MG63 (cell line): Measurements from ENCODE around the gene SPATS1. TPM values are rescaled to one million over a fixed set of nuclear protein-coding genes. Genes with fewer than 3 reads are reported as not detected.
"Not testable (repeated sequence)": the region's sequence is repeated elsewhere in the genome, so short reads cannot be mapped to it uniquely, and the experiment has no call there.

Source experiments
- DNase-seq: peaks from one replicate; pipeline ENCODE4 v3.0.0-alpha.2; 2020
- H3K27me3 ChIP-seq: fragments of 250-450 bp; sonication (Bioruptor Pico); 2 replicates; pipeline ENCODE4 v1.5.1; 2020; ENCODE audit warnings: mild to moderate bottlenecking, moderate library complexity
- H3K36me3 ChIP-seq: fragments of 250-450 bp; sonication (Bioruptor Pico); 2 replicates; pipeline ENCODE4 v1.5.1; 2020; ENCODE audit warnings: mild to moderate bottlenecking, moderate library complexity
- H3K4me3 ChIP-seq: fragments of 250-450 bp; sonication (Bioruptor Pico); 2 replicates; pipeline ENCODE4 v1.5.1; 2020; ENCODE audit warnings: mild to moderate bottlenecking, moderate library complexity
- H3K9me3 ChIP-seq: fragments of 250-450 bp; sonication (Bioruptor Pico); 2 replicates; pipeline ENCODE4 v1.5.1; 2020; ENCODE audit warnings: mild to moderate bottlenecking, moderate library complexity
- total RNA-seq: library from RNA; depleted of rRNA; stranded (reverse); fragments of >200 nt; shearing (Covaris generic); gene quantifications from 2 replicates; pipeline ENCODE4 v1.2.3, GENCODE V29; 2014; ENCODE audit warnings: low replicate concordance

Gene SPATS1
- total RNA-seq, 1 experiment from 2014 or later: not detected

DNA sequence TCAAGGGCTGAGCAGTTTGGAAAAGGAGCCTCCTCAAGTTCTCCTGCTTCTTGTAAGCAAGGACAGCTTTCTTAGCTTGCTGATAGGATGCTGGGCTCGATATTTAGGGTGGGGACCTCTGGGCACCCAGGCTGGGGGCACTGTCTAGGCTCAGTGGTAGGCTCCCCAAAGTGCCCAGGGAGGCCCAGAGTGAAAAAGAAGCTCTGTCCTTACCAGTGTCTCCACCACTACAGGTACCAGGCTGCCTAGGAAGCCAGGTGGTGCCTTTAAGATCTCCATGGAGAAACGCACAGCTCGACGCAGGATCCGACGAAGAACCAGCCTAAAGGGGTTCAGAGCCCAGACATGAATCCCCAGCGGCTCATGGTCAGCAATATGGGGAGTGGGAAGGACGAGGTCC, 35.7 kb upstream of the SPATS1 start:
- Histone ChIP-seq H3K36me3 (peaks cover 100% of the 10 kb centered on the region), H3K27me3 (no peaks in the 10 kb centered on the region), H3K9me3 (no peaks in the 10 kb centered on the region), H3K4me3 (no peak overlapping the region)
- no peak for DNase-seq

DNA sequence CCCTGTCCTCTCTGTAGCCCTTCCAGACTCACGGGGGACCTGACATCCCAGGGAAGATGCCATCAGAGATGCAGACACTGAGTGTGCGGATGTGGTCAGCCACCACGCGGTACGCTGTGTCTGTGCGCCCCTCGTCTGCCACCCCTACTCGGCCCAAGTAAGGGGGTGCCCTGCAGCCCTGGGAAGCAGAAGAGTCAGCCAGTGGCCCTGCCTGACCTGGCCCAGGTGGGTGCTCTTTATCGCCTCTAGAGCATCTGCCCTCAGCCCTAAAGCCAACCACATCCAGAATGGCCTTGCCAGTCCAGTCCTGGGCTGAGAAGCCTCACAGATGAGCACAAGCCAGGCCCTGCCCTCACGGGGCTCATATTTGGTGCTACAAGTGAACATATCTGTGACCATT, 35.2 kb upstream of the SPATS1 start:
- H3K27me3 ChIP-seq: no peaks in the 10 kb centered on the region
- H3K36me3 ChIP-seq: peaks cover 100% of the 10 kb centered on the region
- H3K9me3 ChIP-seq: no peaks in the 10 kb centered on the region
- DNase-seq: no peak
- no peak overlapping the region for H3K4me3 ChIP-seq

DNA sequence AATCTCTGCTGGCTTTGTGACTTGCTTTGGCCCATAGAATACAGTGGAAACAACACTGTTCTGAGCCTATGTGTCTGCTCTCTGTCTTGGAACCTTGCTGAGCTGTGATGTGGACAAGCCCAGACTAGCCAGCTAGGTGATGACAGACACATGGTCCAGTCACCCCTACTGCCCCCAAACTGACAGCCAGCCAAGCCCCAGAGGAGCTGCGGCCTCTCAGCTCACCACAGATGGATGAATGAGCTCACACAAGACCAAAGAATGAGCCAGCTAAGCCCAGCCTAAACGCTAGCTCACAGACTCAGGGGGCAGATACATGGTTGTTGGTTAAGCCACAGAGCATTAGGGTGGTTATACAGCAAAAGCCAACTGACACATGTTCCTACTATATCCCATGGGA, 33.4 kb upstream of the SPATS1 start:
- Histone ChIP-seq H3K36me3 (peaks cover 85% of the 10 kb centered on the region), H3K27me3 (no peaks in the 10 kb centered on the region), H3K9me3 (no peaks in the 10 kb centered on the region), H3K4me3 (no peak overlapping the region)
- DNase-seq: peak; percentile 50

DNA sequence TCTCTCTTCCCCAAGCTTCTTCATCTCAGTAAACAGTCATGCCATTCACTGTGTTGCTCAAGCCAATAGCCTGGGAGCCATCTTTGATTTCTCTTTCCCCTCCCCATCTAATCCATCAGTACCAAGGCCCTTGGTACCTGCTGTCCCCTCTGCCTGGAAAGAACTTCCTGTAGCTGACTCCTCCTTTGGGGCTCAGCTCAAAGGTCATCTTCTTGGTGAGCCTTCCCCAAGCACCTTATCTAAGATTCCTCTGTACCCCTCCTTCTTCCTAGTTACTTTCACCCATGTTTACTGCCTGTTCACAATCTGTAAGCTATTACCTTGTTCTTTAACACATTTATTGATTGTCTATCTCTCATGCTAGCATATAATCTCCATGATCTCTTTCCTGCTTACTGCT, 32.8 kb upstream of the SPATS1 start:
- H3K4me3 ChIP-seq: no peak overlapping the region

DNA sequence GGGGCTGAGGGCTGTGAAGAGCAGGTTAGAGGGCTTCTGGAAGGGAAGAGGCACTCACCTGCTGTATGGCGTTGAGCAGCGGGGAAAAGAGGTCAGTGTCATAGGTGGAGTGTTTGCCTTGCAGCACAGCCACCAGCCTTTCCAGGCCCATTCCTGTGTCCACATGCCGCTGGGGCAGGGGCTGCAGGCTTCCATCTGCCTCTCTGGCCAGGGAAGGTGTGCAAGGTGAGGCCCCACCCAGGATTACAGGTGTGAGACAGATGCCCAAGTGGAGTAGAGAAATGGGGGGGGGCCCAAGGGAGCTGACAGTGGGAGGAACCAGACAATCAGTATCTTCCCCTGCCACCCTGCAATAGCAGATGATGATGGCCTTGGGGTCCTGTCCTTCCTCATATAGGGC, 32.2 kb upstream of the SPATS1 start:
- Histone ChIP-seq H3K4me3 (no peak overlapping the region), H3K9me3 (no peaks in the 10 kb centered on the region), H3K27me3 (peaks cover 2% of the 10 kb centered on the region; the same call in 1 of the 2 replicates), H3K36me3 (peaks cover 73% of the 10 kb centered on the region)
- DNase-seq: no peak

More for the DNA sequence above, 32.8 kb upstream of the SPATS1 start:
- H3K27me3 ChIP-seq: no peaks in the 10 kb centered on the region
- peaks cover 79% of the 10 kb centered on the region for H3K36me3 ChIP-seq
- DNase-seq: no peak
- no peaks in the 10 kb centered on the region for H3K9me3 ChIP-seq

DNA sequence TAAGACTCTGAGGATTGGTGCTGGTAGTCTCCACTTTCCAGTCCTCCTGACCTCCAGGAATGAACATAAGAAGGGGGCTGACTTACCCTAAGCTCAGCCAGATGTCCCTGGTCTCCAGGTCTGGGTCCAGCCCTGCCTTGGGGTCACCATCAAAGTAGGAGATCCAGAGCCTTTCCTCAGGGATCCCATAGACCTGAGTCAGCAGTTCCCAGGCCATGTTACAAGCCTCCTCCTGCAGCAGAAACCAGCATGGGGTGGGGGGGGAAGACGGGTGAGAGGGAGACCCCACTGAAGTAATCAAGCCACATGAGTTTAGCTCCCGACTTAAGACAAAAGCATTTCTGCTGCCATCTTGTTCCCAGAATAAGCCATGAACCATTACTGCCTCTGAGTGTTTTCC, 31.1 kb upstream of the SPATS1 start:
- H3K27me3 ChIP-seq: peaks cover 12% of the 10 kb centered on the region; the same call in 1 of the 2 replicates
- no peak for DNase-seq
- H3K36me3 ChIP-seq: peaks cover 63% of the 10 kb centered on the region
- H3K9me3 ChIP-seq: no peaks in the 10 kb centered on the region
- no peak overlapping the region; the same call in 1 of the 2 replicates for H3K4me3 ChIP-seq

DNA sequence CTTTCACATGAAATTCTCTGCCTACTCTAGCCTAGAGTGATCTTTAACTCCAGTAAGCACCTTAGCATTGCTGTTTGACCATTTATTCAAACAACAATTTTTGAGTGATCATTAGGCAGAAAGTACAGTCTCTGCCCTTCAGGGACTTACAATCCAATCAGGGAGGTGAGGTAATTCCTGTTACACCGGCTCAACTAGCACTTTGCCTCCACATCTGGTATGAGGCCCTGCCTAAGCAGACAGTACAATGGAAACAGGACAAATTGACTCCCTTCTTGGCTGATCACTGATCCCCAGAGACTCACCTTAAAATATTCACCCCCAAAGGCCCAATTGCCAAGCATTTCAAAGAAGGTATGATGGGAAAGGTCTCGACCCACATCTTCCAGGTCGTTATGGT, 30.7 kb upstream of the SPATS1 start:
- H3K9me3 ChIP-seq: no peaks in the 10 kb centered on the region
- peaks cover 58% of the 10 kb centered on the region for H3K36me3 ChIP-seq
- no peak for DNase-seq
- H3K27me3 ChIP-seq: peaks cover 14% of the 10 kb centered on the region; the same call in 1 of the 2 replicates
- peak overlapping the region; percentile 100 for H3K4me3 ChIP-seq

DNA sequence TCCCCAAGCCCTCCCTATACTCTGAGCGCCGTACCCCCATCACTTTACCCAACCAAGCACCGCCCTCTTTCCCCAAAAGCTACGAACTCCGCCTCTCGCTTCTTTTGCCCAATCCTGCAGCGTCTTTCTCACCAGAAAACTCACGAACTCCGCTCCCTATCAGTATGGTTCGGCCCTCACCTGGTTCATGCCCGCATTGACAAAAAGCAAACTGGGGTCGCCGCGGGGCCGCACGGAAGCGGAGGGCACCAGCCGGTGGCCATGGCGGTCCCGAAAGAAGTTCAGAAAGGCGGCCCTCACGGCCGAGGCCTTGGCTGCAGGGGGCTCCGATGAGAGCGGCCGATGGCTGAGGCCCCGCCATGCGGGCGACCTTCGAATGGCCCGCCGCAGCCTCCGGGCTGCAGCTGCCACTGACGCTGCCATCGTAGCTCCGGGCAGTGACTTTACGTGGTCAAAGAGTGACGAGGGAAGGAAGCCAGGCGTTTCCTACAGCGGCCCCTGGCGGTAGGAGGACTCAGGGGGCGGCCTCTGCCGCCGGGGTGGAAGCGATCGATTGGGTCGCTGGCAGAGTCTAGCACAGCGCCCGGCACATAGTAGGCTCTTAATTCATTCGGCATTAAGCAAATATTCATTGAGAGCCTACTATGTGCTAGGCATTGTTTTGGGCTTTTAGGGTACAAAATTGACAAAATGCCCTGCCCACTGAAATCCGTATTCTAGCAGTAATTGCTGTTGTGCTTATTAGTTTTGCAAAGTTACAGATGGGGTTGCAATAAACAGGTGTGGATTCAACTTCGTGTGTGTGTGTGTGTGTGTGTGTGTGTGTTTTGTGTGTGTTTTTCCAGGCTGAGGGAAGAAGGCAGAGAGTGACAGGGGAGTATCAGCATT, 29.3 kb upstream of the SPATS1 start, which contains the start of gene AARS2:
Gene AARS2 (minus strand): TSS at position 447 of the 888 bp plus-strand sequence. CDS start 24 bp downstream, at position 423.
- peaks cover 44% of the 10 kb centered on the region for H3K36me3 ChIP-seq
- H3K9me3 ChIP-seq: no peaks in the 10 kb centered on the region; the same call in 1 of the 2 replicates
- peak within 1 kb of the TSS; percentile 100 for H3K4me3 ChIP-seq
- DNase-seq: peak; percentile 99
- peaks cover 28% of the 10 kb centered on the region for H3K27me3 ChIP-seq

DNA sequence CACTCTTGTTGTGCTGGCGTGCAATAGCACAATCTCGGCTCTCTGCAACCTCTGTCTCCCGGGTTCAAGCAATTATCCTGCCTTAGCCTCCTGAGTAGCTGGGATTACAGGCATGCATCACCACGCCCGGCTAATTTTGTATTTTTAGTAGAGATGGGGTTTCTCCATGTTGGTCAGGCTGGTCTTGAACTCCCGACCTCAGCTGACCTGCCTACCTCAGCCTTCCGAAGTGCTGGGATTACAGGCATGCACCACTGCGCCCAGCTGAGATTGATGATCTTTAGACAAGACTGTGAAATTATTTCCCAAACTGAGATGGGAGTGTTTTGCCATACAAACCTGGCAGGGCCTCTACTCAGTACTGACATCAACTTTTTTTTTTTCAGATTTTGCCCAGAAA, 27.8 kb upstream of the SPATS1 start:
- H3K36me3 ChIP-seq: peaks cover 29% of the 10 kb centered on the region
- DNase-seq, H3K4me3 ChIP-seq, H3K9me3 ChIP-seq: not testable (repeated sequence)
- H3K27me3 ChIP-seq: peaks cover 43% of the 10 kb centered on the region

DNA sequence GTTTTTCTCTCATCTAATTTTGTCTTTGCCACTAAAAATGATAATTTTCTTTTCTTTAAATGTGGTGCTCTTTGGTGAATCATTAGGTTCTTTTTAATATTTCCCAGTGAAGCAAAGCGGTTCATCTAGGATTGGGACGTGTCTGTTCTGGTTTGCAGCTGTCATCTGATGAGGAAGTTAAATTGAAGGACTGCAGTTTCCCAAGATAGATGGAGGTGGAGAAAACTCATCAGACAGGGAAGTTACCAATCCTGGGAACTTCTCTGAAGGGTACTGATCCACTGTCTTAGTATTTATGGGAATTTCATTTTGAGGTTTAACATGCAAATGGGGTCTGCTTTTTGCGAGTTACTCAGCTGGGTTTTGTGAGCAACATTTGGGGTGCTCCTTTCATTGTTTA, 26.9 kb upstream of the SPATS1 start:
- no peak for DNase-seq
- Histone ChIP-seq H3K9me3 (no peaks in the 10 kb centered on the region; the same call in 1 of the 2 replicates), H3K4me3 (no peak overlapping the region), H3K27me3 (peaks cover 52% of the 10 kb centered on the region), H3K36me3 (peaks cover 20% of the 10 kb centered on the region)

DNA sequence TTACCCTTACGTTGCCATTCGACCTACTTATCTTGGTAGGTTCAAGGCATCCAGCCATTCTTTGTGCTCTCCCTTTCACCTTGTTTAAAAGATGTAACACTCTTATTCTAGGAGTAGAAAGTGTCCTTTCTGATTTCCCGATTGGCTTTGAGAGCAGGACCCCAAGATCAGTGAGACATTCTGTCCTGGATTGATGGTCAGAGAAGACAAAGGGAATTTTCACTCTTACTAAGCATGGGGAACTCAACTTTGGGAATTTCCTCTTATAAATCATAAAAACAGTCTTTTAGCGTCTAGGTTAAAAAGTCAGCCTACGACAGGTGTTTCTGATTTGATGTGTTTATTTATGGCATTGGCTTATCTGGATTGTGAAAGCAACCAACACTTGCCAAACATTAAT, 26.5 kb upstream of the SPATS1 start:
- Histone ChIP-seq H3K4me3 (no peak overlapping the region), H3K27me3 (peaks cover 56% of the 10 kb centered on the region), H3K36me3 (peaks cover 16% of the 10 kb centered on the region), H3K9me3 (no peaks in the 10 kb centered on the region; the same call in 1 of the 2 replicates)
- DNase-seq: no peak

DNA sequence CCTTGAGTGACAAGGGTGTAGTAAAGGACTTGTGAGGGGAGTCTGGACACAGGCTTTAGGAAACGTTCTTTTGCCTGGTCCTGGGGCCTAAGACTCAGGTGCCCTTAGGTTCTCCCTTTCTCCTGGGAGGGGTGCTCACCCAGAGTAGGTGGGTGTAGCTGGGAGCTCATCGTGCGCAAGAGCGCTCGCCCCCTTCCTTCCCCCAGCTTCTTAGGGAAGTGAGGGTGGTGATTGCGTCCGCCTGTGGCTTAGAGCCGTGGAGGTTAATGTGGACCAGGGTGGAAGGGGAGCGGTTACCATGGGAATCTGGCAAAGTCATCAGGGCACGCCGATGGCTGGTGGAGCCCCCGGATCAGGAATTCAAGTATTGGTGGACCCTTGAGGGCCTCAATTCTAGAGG, 26.0 kb upstream of the SPATS1 start:
- Histone ChIP-seq H3K27me3 (peaks cover 61% of the 10 kb centered on the region), H3K4me3 (no peak overlapping the region), H3K36me3 (peaks cover 11% of the 10 kb centered on the region), H3K9me3 (no peaks in the 10 kb centered on the region; the same call in 1 of the 2 replicates)
- no peak for DNase-seq

DNA sequence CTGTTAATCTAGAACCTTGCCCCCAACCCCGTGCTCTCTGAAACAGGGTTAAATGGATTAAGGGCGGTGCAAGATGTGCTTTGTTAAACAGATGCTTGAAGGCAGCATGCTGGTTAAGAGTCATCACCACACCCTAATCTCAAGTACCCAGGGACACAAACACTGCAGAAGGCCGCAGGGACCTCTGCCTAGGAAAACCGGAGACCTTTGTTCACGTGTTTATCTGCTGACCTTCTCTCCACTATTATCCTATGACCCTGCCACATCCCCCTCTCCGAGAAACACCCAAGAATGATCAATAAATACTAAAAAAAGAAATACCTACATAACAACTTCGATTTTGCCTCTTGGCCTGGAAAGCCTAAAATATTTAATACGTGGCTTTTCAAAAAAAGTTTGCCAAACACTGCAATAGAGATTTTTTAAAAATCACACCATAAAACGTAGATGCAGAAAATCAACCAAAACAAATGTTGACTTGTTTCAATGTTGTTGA, 25.3 kb upstream of the SPATS1 start:
- not testable (repeated sequence) for DNase-seq, H3K36me3 ChIP-seq, H3K4me3 ChIP-seq, H3K9me3 ChIP-seq
- peaks cover 65% of the 10 kb centered on the region for H3K27me3 ChIP-seq

DNA sequence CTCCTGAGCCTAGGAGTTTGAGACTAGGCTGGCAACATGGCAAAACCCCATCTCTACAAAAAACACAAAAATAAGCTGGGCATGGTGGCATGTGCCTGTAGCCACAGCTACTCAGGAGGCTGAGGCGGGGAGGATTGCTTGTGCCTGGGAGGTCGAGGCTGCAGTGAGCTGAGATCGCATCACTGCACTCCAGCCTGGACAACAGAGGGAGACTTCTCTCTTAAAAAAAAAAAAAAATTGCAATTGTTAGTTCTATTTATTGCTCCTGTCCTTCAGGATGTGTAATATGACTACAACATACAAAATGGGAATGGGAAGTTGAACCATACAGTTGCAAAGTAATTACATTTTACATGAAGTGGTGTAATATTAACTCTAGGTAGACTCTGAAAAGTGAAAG, 21.2 kb upstream of the SPATS1 start:
- no peaks in the 10 kb centered on the region; the same call in 1 of the 2 replicates for H3K9me3 ChIP-seq

DNA sequence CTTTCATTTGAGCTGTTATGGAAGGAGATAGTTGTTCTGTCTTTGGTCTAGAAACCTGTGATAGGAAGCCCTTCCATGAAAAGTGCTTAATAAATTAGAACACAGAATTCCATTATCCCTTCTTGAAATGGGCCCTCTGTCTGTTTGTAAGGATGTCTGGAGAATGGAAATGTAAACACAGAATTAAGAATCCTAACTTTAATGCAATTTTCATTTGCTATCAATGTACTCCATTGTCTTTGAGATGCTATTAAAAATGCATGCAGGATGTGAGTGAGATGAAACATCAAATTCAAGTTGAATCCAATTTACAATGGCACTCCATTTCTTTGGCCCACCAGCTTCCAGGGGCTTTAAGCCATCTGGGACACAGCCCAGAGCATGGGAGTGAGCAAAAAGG, 15.4 kb upstream of the SPATS1 start:
- Histone ChIP-seq H3K36me3 (no peaks in the 10 kb centered on the region), H3K4me3 (no peak overlapping the region), H3K9me3 (no peaks in the 10 kb centered on the region), H3K27me3 (peaks cover 65% of the 10 kb centered on the region)
- no peak for DNase-seq

More for the DNA sequence above, 21.2 kb upstream of the SPATS1 start:
- no peak for DNase-seq
- H3K36me3 ChIP-seq: no peaks in the 10 kb centered on the region
- H3K4me3 ChIP-seq: no peak overlapping the region
- H3K27me3 ChIP-seq: peaks cover 77% of the 10 kb centered on the region

DNA sequence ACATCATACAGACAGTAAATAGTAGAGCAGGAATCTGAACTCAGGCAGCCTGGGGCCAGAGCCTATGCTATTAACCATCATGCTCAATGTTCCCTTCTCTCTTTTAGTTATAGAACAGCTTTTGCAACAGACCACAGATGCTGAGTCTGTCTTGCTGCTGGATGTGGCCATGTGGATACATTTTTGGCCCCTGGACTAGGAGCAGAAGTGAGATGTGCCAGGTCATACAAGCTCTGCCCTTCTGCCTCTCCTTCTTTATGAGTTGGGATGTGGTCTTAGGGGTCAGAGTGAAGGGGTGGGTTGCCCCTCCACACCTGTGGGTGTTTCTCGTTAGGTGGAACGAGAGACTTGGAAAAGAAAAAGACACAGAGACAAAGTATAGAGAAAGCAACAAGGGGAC, 14.7 kb upstream of the SPATS1 start:
- Histone ChIP-seq H3K36me3 (no peaks in the 10 kb centered on the region), H3K9me3 (no peaks in the 10 kb centered on the region), H3K27me3 (peaks cover 60% of the 10 kb centered on the region), H3K4me3 (no peak overlapping the region)
- DNase-seq: no peak

DNA sequence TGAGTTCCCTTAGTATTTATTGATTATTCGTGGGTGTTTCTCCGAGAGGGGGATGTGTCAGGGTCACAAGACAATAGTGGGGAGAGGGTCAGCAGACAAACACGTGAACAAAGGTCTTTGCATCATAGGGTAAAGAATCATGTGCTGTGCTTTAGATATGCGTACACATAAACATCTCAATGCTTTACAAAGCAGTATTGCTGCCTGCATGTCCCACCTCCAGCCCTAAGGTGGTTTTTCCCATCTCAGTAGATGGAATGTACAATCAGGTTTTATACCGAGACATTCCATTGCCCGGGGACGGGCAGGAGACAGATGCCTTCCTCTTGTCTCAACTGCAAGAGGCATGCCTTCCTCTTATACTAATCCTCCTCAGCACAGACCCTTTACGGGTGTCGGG, 14.2 kb upstream of the SPATS1 start:
- H3K4me3 ChIP-seq, H3K9me3 ChIP-seq, DNase-seq, H3K36me3 ChIP-seq: not testable (repeated sequence)
- H3K27me3 ChIP-seq: peaks cover 56% of the 10 kb centered on the region

DNA sequence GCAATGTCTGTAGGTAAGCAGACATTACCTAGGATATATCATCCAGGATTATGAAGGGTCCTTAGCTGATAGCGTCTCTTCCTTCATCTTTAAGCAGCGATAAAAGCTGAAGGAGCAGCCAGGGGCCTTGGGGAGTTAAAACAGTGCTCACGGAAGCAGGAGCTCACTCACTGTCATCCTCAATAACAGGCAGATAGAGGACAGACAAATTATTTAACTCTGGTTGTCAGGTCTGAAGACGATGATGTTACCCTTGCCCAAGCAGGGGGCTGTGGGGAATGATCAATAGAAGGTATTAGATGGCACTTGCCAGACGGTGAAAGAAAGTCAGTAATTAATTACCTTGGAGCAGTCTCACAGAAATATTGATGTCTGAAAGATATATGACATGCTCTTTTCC, 12.6 kb upstream of the SPATS1 start:
- no peaks in the 10 kb centered on the region for H3K36me3 ChIP-seq
- no peak overlapping the region for H3K4me3 ChIP-seq
- H3K9me3 ChIP-seq: no peaks in the 10 kb centered on the region
- no peak for DNase-seq
- H3K27me3 ChIP-seq: peaks cover 50% of the 10 kb centered on the region
